Stimulated activated CD8-positive, alpha-beta memory T cell treated with anti-CD3 and anti-CD28 coated beads, Interleukin-7, amount 100 ng/mL, for 24 hours (primary cell): ENCODE measurements around the gene STN1.

Experiments used
- DNase-seq: peaks from one replicate; pipeline ENCODE4 v3.0.0-alpha.2; 2020; ENCODE audit warnings: low read depth

Gene STN1

GRCh38 chr10:103929381-103929921 is 11.5 kb upstream of the STN1 start:
- DNase-seq, result no peak

- DNase-seq, result no peak
Measured at GRCh38 chr10:103928784-103929183, 10.8 kb upstream of the STN1 start.

GRCh38 chr10:103926722-103927319 is 8.8 kb upstream of the STN1 start:
- DNase-seq, result no peak

GRCh38 chr10:103925591-103925990 is 7.6 kb upstream of the STN1 start:
- DNase-seq, result no peak

GRCh38 chr10:103923502-103923901 is 5.5 kb upstream of the STN1 start:
- no peak for DNase-seq

- no peak for DNase-seq
Measured at GRCh38 chr10:103922659-103923058, 4.7 kb upstream of the STN1 start.

- DNase-seq, result no peak
Measured at GRCh38 chr10:103921750-103922195, 3.8 kb upstream of the STN1 start.

GRCh38 chr10:103921248-103921647 is 3.3 kb upstream of the STN1 start:
- no peak for DNase-seq

GRCh38 chr10:103919648-103920025 is 1.7 kb upstream of the STN1 start:
- no peak for DNase-seq

- DNase-seq, result no peak
Measured at GRCh38 chr10:103917302-103918052, 507 bp downstream of the STN1 start.

- DNase-seq, result no peak
Measured at GRCh38 chr10:103916876-103917275, 1.1 kb downstream of the STN1 start.

GRCh38 chr10:103916254-103916653 is 1.7 kb downstream of the STN1 start:
- no peak for DNase-seq

GRCh38 chr10:103915796-103916195 is 2.2 kb downstream of the STN1 start:
- DNase-seq, result no peak

- no peak for DNase-seq
Measured at GRCh38 chr10:103912759-103913158, 5.2 kb downstream of the STN1 start.

GRCh38 chr10:103911021-103911459 is 6.9 kb downstream of the STN1 start:
- no peak for DNase-seq

- no peak for DNase-seq
Measured at GRCh38 chr10:103910442-103911012, 7.5 kb downstream of the STN1 start.

GRCh38 chr10:103905441-103905840 is 12.5 kb downstream of the STN1 start:
- no peak for DNase-seq

GRCh38 chr10:103901299-103901698 is 16.7 kb downstream of the STN1 start:
- no peak for DNase-seq

- no peak for DNase-seq
Measured at GRCh38 chr10:103899312-103899711, 18.7 kb downstream of the STN1 start.

- no peak for DNase-seq
Measured at GRCh38 chr10:103897241-103897774, 20.7 kb downstream of the STN1 start.

GRCh38 chr10:103896225-103896624 is 21.8 kb downstream of the STN1 start:
- DNase-seq, result no peak

GRCh38 chr10:103895411-103896186 is 22.4 kb downstream of the STN1 start:
- DNase-seq, result no peak
